HepG2 (cell line): ENCODE measurements around the gene DCST2.

Experiments
- CTCF ChIP-seq: sonication (generic); formaldehyde crosslinking; IDR thresholded peaks from 2 replicates; pipeline ENCODE4 v1.5.0; 2020; ENCODE audit warnings: mild to moderate bottlenecking, missing genetic modification reagents, moderate library complexity
- MLX ChIP-seq: IDR thresholded peaks from 2 replicates; pipeline ENCODE4 v1.6.1; 2016
- STAG1 ChIP-seq: sonication (generic); formaldehyde crosslinking; IDR thresholded peaks from 2 replicates; pipeline ENCODE4 v1.4.0; 2020; ENCODE audit warnings: missing genetic modification reagents
- SUZ12 ChIP-seq: fragments of 150-350 bp; IDR thresholded peaks from 2 replicates; pipeline ENCODE4 v1.6.1; 2014; ENCODE audit warnings: low read depth, low read length
- U2AF1 ChIP-seq: fragments of 200-400 bp; formaldehyde crosslinking; optimal IDR thresholded peaks from 2 replicates; pipeline ENCODE3; 2017; ENCODE audit warnings: mild to moderate bottlenecking, low read depth, low read length
- ZNF207 ChIP-seq: fragments of 450-650 bp; IDR thresholded peaks from 2 replicates; pipeline ENCODE4 v1.6.1; 2016; ENCODE audit warnings: antibody characterized with exemption, borderline replicate concordance
- ZNF296 ChIP-seq: sonication (generic); formaldehyde crosslinking; conservative IDR thresholded peaks from 2 replicates; pipeline ENCODE4 v1.5.0; 2020; ENCODE audit warnings: mild to moderate bottlenecking, missing genetic modification reagents
- ZNF354B ChIP-seq: sonication (generic); formaldehyde crosslinking; IDR thresholded peaks from 2 replicates; pipeline ENCODE4 v1.8.0; 2022; ENCODE audit warnings: mild to moderate bottlenecking, missing genetic modification reagents
- ZNF530 ChIP-seq: sonication (generic); formaldehyde crosslinking; IDR thresholded peaks from 2 replicates; pipeline ENCODE4 v1.5.0; 2020; ENCODE audit warnings: low read depth, mild to moderate bottlenecking, missing genetic modification reagents
- ZSCAN5A ChIP-seq: sonication (generic); formaldehyde crosslinking; IDR thresholded peaks from 2 replicates; pipeline ENCODE4 v1.8.0; 2022; ENCODE audit warnings: mild to moderate bottlenecking, missing genetic modification reagents, borderline replicate concordance

DNA sequence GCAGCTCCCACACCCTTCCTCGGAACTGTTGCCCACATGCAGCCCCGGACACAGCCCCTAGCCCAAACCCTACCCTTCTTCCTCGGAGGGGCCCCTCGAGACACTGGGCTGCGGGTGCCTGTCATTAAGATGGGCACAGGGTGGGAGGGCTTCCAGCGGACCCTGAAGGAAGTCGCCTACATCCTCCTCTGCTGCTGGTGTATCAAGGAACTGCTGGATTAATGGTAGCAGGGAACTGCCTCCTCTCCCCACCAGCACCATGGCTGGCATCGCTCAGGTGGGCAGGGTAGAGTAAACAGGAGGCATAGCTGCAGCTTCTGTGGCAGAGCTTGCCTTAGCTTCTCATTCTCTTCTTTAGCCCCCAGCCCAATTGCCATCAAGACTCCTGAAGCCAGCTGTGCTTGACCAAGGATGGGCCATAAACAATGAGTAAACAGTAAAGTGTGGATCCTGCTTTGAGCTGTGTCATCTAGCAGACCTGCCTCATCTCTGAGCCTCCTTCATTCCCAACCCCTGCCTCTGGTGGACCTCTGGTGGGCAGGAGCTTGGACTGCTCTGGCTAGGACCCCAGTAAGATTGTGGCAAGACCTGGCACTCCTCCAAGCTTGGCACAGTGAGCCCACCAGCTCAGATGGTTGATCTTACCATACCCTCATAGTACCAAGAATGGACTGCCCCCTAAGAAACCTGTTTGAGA is 39.9 kb downstream of the DCST2 start, which contains the start of gene LENEP:
- TF ChIP-seq SUZ12, result no peak
- TF ChIP-seq STAG1 (CRISPR knock-in tag), result no peak
- no peak for TF ChIP-seq ZNF530 (CRISPR knock-in tag)
- TF ChIP-seq MLX (CRISPR knock-in tag), result no peak
- no peak for TF ChIP-seq ZNF296 (CRISPR knock-in tag)
- TF ChIP-seq ZNF207, result no peak
- no peak for TF ChIP-seq ZSCAN5A (CRISPR knock-in tag)
- TF ChIP-seq CTCF (CRISPR knock-in tag), result no peak
- no peak for TF ChIP-seq ZNF354B
- no peak for TF ChIP-seq U2AF1
